ENCODE measurements around the gene HMGCS1. TPM values are rescaled to one million over a fixed set of nuclear protein-coding genes. Genes with fewer than 3 reads are reported as not detected.

Gene HMGCS1
- total and polyA plus RNA-seq, 2 of the 13 experiments (the other 11 are each of a cell fraction or from before 2014, with no cell fraction given) = 56.8 to 318 TPM

GRCh38 chr5:43313035-43313853, at the start of gene HMGCS1 (continued):
- TF ChIP-seq ZNF776 (CRISPR knock-in tag; IDR thresholded peaks at IDR 0.05) (0 out of 2 replicates have a peak, but pooled peaks have one; percentile 58), KDM5A (IDR thresholded peaks at IDR 0.05; ENCODE audit: borderline replicate concordance, low read length) (no peak), GZF1 (CRISPR knock-in tag; IDR thresholded peaks at IDR 0.05) (no peak), AGO1 (IDR thresholded peaks at IDR 0.05; ENCODE audit: low read depth, low read length, poor library complexity, severe bottlenecking) (peak; percentile 50), NR2F2 (IDR thresholded peaks at IDR 0.05; ENCODE audit: borderline replicate concordance, low read depth) (no peak; the same call in 1 of the 2 replicates), NFKBIZ (CRISPR knock-in tag; IDR thresholded peaks at IDR 0.05) (no peak), IKZF5 (CRISPR knock-in tag; IDR thresholded peaks at IDR 0.05) (peak; percentile 30; the same call in 1 of the 2 replicates), RAD51 (IDR thresholded peaks at IDR 0.05; ENCODE audit: borderline replicate concordance) (no peak), ZNF292 (CRISPR knock-in tag; IDR thresholded peaks at IDR 0.05; ENCODE audit: borderline replicate concordance, low read depth) (no peak), ZNF562 (CRISPR knock-in tag; IDR thresholded peaks at IDR 0.05; ENCODE audit: borderline replicate concordance) (no peak; the same call in 1 of the 2 replicates), ZFP36L1 (CRISPR knock-in tag; IDR thresholded peaks at IDR 0.05) (no peak), FOXP1 (IDR thresholded peaks at IDR 0.05) (no peak), FOXP1 (CRISPR knock-in tag; IDR thresholded peaks at IDR 0.05) (no peak), JDP2 (CRISPR knock-in tag; IDR thresholded peaks at IDR 0.05; ENCODE audit: borderline replicate concordance) (no peak), FOXM1 (CRISPR knock-in tag; IDR thresholded peaks at IDR 0.05) (no peak), ZNF652 (CRISPR knock-in tag; IDR thresholded peaks at IDR 0.05; ENCODE audit: borderline replicate concordance, low read depth) (no peak), SIX4 (CRISPR knock-in tag; IDR thresholded peaks at IDR 0.05) (no peak; the same call in 1 of the 2 replicates), MXD4 (CRISPR knock-in tag; IDR thresholded peaks at IDR 0.05) (no peak; the same call in 1 of the 2 replicates), RFXAP (CRISPR knock-in tag; IDR thresholded peaks at IDR 0.05; ENCODE audit: borderline replicate concordance) (peak; percentile 98), ZBTB21 (CRISPR knock-in tag; IDR thresholded peaks at IDR 0.05) (0 out of 2 replicates have a peak, but pooled peaks have one; percentile 14), ZNF557 (CRISPR knock-in tag; IDR thresholded peaks at IDR 0.05) (no peak), HDAC2 (CRISPR knock-in tag; IDR thresholded peaks at IDR 0.05) (no peak), ZNF407 (CRISPR knock-in tag; IDR thresholded peaks at IDR 0.05; ENCODE audit: not compliant biosample characterization) (peak; percentile 98)
